MCF 10A (cell line): Measurements from ENCODE around the gene CASR. TPM values are rescaled to one million over a fixed set of nuclear protein-coding genes. Genes with fewer than 3 reads are reported as not detected.

Source experiments
- BruUV-seq: library from RNA; stranded (reverse); fragments of 400-500 nt; replicated peaks from 2 replicates; lab custom pipeline; 2021; lab: Mats Ljungman, UMichigan
- CTCF ChIA-PET: fragments of 300-600 bp; sonication (Branson Sonifier 250); formaldehyde crosslinking; extraction: SDS; loops from one replicate; lab custom pipeline; 2021; ENCODE audit warnings: antibody characterized with exemption, inconsistent platforms; lab: Yijun Ruan, JAX
- POLR2A ChIA-PET: fragments of 300-600, 350-650 bp; sonication (Branson Sonifier 250); formaldehyde crosslinking; extraction: SDS; loops from one replicate; lab custom pipeline; 2020; ENCODE audit warnings: antibody characterized with exemption, inconsistent platforms; lab: Yijun Ruan, JAX
- DNase-seq: peaks from one replicate; pipeline ENCODE4 v3.0.0-alpha.2; 2018; ENCODE audit not compliant: unreplicated experiment
- H3K27ac Mint-ChIP-seq: one replicate; pipeline ENCODE4 v1.8.0; 2022; ENCODE audit warnings: mild to moderate bottlenecking, low read depth, mixed read lengths; ENCODE audit not compliant: unreplicated experiment
- H3K27me3 Mint-ChIP-seq: one replicate; pipeline ENCODE4 v1.8.0; 2022; ENCODE audit warnings: mixed read lengths; ENCODE audit not compliant: insufficient read depth, unreplicated experiment
- H3K36me3 Mint-ChIP-seq: one replicate; pipeline ENCODE4 v1.8.0; 2022; ENCODE audit warnings: mild to moderate bottlenecking, moderate library complexity, mixed read lengths; ENCODE audit not compliant: insufficient read depth, unreplicated experiment
- H3K4me1 Mint-ChIP-seq: one replicate; pipeline ENCODE4 v1.8.0; 2022; ENCODE audit warnings: mixed read lengths; ENCODE audit not compliant: insufficient read depth, unreplicated experiment
- H3K4me3 Mint-ChIP-seq: one replicate; pipeline ENCODE4 v1.8.0; 2022; ENCODE audit warnings: mild to moderate bottlenecking, moderate library complexity, mixed read lengths; ENCODE audit not compliant: unreplicated experiment
- H3K9me3 Mint-ChIP-seq: one replicate; pipeline ENCODE4 v1.8.0; 2022; ENCODE audit warnings: mixed read lengths; ENCODE audit not compliant: unreplicated experiment
- intact Hi-C: fragments of 100-400 bp; cut with micrococcal nuclease; formaldehyde crosslinking; loops from 2 replicates; pipeline ENCODE4 v1.14.1; 2022
- total RNA-seq: library from RNA; stranded (reverse); gene quantifications from 2 replicates; pipeline ENCODE4 v1.2.3, GENCODE V29; 2022
- TF ChIP-seq, protein P1 (sequence below): fragments of 200-600 bp; IDR thresholded peaks from one replicate; pipeline ENCODE4 v1.8.0; 2022; ENCODE audit warnings: antibody characterized with exemption, mild to moderate bottlenecking; ENCODE audit not compliant: unreplicated experiment

Gene CASR
- total RNA-seq, 1 experiment from 2014 or later = not detected

DNA sequence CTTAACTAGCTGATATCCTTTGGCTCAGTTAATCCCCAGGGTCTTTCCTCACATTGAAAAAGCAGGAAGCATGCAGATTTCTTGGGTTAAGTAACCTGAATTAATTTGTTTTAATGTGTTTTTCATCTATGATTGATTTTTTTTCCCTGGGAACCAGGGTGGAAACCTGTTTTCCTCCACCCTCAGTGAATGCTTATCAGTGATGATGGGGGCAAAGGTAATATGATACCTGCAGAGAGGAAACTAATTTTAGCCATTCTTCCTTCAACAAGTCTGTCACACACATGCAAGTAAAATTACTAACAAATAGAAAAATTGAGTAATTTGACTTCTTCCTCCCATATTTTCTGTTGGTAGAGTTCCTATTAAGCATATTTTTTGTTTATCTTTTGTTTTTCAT, 5.9 kb downstream of the CASR start:
- Mint-ChIP-seq H3K4me1 (peaks cover 6% of the 10 kb centered on the region), H3K36me3 (no peaks in the 10 kb centered on the region), H3K9me3 (no peaks in the 10 kb centered on the region), H3K27ac (no peak overlapping the region), H3K27me3 (peaks cover 80% of the 10 kb centered on the region), H3K4me3 (no peak overlapping the region)
- ChIA-PET CTCF (interaction anchor here (0.5 kb wide), 1 partner anchor 1036 kb away, joined by 3 read pairs; no protein-coding TSS in a partner anchor), POLR2A (no interaction called here)
- intact Hi-C loops = no loop called here
- TF ChIP-seq, protein P1, sequence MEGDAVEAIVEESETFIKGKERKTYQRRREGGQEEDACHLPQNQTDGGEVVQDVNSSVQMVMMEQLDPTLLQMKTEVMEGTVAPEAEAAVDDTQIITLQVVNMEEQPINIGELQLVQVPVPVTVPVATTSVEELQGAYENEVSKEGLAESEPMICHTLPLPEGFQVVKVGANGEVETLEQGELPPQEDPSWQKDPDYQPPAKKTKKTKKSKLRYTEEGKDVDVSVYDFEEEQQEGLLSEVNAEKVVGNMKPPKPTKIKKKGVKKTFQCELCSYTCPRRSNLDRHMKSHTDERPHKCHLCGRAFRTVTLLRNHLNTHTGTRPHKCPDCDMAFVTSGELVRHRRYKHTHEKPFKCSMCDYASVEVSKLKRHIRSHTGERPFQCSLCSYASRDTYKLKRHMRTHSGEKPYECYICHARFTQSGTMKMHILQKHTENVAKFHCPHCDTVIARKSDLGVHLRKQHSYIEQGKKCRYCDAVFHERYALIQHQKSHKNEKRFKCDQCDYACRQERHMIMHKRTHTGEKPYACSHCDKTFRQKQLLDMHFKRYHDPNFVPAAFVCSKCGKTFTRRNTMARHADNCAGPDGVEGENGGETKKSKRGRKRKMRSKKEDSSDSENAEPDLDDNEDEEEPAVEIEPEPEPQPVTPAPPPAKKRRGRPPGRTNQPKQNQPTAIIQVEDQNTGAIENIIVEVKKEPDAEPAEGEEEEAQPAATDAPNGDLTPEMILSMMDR = no peak
- BruUV-seq = no TSS peak
- no peak for DNase-seq

DNA sequence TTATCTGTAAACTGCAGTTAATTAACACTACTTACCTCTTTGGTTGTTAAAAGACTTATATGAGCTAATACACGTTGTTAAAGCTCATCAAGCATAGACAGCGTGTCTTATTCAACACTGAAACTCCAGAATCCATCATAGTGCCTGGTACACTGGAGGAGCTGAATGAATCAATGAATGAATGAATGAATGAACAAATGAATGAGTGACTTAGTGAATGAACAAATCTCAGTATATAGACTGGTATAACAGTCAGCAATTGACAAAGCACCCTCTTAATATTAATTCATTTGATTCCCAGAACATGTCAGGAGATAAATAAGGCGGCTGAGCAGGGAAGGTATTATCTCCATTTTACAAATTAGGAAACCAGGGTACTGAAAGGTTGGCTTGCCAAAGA, 7.1 kb downstream of the CASR start:
- Mint-ChIP-seq H3K27ac (no peak overlapping the region), H3K9me3 (no peaks in the 10 kb centered on the region), H3K36me3 (no peaks in the 10 kb centered on the region), H3K4me3 (no peak overlapping the region), H3K27me3 (peaks cover 73% of the 10 kb centered on the region), H3K4me1 (peaks cover 6% of the 10 kb centered on the region)
- TF ChIP-seq, protein P1 = no peak
- intact Hi-C loops = no loop called here
- ChIA-PET CTCF (interaction anchor here (0.6 kb wide), 1 partner anchor 48 kb away, joined by 4 read pairs; no protein-coding TSS in a partner anchor), POLR2A (no interaction called here)
- DNase-seq = no peak
- no TSS peak for BruUV-seq

DNA sequence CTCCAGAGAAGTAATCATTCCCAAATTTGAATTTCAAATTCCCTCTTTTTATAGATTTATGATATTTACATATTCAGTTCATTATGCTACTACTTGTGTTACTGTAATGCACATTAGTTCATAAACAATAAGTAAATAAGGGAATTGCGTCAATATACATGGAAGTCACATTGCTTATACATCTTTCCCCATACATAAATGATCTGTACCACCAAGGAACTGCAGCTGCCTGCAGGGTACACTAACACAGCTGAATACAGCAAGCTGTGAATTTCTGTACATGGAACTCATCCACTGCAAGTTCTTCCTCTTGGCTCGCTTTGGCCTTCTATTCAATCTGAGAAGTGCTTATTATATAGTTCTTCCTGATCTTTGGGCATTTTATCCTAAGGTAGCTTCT, 15.5 kb downstream of the CASR start:
- POLR2A ChIA-PET = no interaction called here
- no peak for DNase-seq
- Mint-ChIP-seq H3K36me3 (no peaks in the 10 kb centered on the region), H3K9me3 (no peaks in the 10 kb centered on the region), H3K4me3 (no peak overlapping the region), H3K27ac (no peak overlapping the region), H3K27me3 (peaks cover 16% of the 10 kb centered on the region), H3K4me1 (no peaks in the 10 kb centered on the region)
- TF ChIP-seq, protein P1 = no peak
- CTCF ChIA-PET = no interaction called here
- BruUV-seq = no TSS peak
- intact Hi-C loops = no loop called here

DNA sequence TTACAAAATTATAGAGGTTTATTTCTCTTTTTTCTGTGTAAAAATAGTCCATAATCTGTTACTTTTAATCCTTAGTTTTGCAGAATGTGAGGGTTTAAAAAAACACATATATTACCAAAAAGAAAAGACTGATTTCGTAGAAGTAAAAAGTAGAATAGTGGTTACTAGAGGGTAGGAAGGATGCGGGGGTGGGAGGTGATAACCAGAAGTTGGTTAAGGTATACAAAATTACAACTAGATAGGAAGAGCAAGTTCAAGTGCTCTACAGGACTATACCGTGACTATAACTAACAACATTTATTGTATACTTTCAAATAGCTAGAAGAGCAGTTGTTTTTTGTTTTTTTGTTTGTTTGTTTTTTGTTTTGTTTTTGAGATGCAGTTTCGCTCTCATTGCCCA, 16.1 kb downstream of the CASR start:
- Mint-ChIP-seq H3K4me1 (no peaks in the 10 kb centered on the region), H3K9me3 (no peaks in the 10 kb centered on the region), H3K36me3 (no peaks in the 10 kb centered on the region), H3K27me3 (peaks cover 11% of the 10 kb centered on the region), H3K27ac (no peak overlapping the region), H3K4me3 (no peak overlapping the region)
- TF ChIP-seq, protein P1 = no peak
- ChIA-PET POLR2A (interaction anchor here (0.6 kb wide), 1 partner anchor 24 kb away, joined by 3 read pairs; no protein-coding TSS in a partner anchor), CTCF (interaction anchor here (0.7 kb wide), 1 partner anchor 115 kb away, joined by 5 read pairs; no protein-coding TSS in a partner anchor)
- intact Hi-C loops = no loop called here
- no TSS peak for BruUV-seq
- DNase-seq = no peak
